ENCODE data around the gene TNFRSF14.

Gene TNFRSF14

GRCh38 chr1:2540816-2541492, 15.2 kb upstream of the TNFRSF14 start:
- no peak for DNase-seq (ENCODE audit: extremely low read depth, insufficient read length)
- no peaks in the 10 kb centered on the region for H3K36me3 ChIP-seq (ENCODE audit: control insufficient read depth, insufficient read depth, low read length)
- no peak overlapping the region for H3K4me3 ChIP-seq (replicated peaks; ENCODE audit: low read depth, low read length)
- no peak for TF ChIP-seq CTCF (IDR thresholded peaks at IDR 0.05; ENCODE audit: insufficient read depth, low read length, poor library complexity, severe bottlenecking)
- H3K27me3 ChIP-seq (replicated peaks; ENCODE audit: control insufficient read depth, insufficient read depth, low read length): no peaks in the 10 kb centered on the region; the same call in none of the 2 replicates

DNA sequence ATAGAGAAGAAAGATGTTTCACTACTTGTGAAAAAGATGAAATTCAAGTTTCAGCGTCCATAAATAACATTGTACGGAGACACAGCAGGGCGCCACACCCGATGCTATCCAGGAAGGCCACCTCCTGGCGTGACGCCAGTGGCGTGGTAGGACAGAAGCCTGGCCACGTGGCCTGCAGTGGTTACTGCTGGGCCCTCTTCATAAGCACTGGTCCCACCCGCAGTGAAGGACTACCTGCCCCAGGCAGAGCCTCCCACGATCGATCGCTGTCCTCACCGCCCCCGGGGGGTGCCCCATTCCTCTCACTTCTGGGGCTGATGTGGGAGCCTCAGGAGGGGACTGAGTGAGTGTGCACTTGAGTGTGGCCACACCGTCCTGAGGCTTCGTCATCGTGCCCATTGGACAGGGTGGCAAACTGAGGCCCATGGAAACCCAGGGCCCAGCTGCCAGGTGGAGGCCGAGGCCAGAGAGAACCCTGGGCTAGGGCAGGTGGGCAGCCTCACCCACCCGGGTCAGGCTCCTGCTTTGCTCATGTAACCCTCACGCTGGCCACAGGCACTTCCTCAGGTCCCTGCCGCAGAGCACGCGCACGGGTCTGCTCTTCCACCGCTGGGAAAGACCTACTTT, 14.4 kb upstream of the TNFRSF14 start:
- Histone ChIP-seq H3K36me3 (ENCODE audit: control insufficient read depth, insufficient read depth, low read length) (no peaks in the 10 kb centered on the region), H3K27me3 (replicated peaks; ENCODE audit: control insufficient read depth, insufficient read depth, low read length) (no peaks in the 10 kb centered on the region; the same call in none of the 2 replicates), H3K4me3 (replicated peaks; ENCODE audit: low read depth, low read length) (no peak overlapping the region)
- TF ChIP-seq CTCF (IDR thresholded peaks at IDR 0.05; ENCODE audit: insufficient read depth, low read length, poor library complexity, severe bottlenecking): no peak
- DNase-seq (ENCODE audit: extremely low read depth, insufficient read length): no peak

DNA sequence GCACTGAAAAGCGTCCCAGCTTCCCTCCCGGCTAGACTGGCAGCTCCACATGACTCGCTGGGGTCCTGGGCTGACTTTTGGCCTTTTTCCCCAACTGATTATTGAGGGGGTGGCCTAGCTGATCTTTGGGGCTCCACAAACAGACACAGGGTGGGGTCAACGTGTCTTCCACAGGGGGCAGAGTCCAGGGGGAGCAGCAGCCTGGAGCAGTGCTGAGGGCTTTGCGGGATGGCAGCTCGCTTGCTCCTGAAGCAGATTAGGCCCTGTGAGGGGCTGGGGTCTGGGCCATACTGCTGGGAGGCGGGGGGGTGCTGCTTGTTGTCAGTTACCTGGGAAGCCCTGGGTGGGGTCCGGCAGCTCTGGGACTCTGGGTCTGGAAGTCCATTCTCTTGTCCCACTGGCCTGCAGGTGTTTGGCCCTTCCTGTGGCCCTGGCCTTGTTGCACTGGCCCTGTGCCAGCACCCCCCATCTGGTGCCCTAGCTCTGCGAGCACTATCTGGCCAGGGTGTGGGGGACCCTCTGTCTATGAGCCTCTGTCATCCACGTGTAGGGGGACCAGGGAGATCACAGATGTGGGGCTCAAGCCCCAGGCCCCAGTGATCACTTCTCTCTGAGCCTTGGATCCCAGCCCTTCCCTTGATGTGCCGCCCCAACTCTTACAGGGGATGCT, 13.8 kb upstream of the TNFRSF14 start:
- Histone ChIP-seq H3K4me3 (replicated peaks; ENCODE audit: low read depth, low read length) (no peak overlapping the region), H3K27me3 (replicated peaks; ENCODE audit: control insufficient read depth, insufficient read depth, low read length) (no peaks in the 10 kb centered on the region; the same call in 1 of the 2 replicates), H3K36me3 (ENCODE audit: control insufficient read depth, insufficient read depth, low read length) (no peaks in the 10 kb centered on the region)
- no peak for TF ChIP-seq CTCF (IDR thresholded peaks at IDR 0.05; ENCODE audit: insufficient read depth, low read length, poor library complexity, severe bottlenecking)
- no peak for DNase-seq (ENCODE audit: extremely low read depth, insufficient read length)

DNA sequence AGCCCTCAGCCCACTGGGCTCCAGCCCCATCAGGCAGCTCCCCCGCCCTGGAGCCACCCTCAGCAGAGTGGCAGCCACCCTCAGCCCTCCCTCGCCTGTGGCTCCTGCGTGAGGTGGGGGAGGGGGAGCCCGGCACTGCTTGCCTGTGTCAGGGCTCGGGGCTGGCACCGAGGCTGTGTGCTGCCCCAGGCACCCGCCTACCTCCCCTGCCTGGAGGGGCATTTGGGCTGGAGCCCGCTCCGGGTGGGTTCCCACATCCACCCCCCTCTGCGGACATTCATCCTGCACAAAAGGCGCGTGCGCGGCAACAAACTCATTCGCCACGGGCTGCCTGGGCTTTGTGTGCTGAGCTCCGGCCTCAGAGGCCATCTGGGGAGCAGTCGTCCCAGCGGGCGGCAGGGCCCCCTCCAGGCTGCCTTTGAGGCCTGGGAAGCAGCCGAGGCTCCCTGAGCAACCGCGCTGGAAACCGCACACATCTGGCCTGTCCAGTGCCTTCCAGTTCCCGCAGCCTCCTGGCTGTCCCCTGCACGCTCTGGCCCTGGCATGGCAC, 12.6 kb upstream of the TNFRSF14 start:
- Histone ChIP-seq H3K27me3 (replicated peaks; ENCODE audit: control insufficient read depth, insufficient read depth, low read length) (no peaks in the 10 kb centered on the region; the same call in 1 of the 2 replicates), H3K36me3 (ENCODE audit: control insufficient read depth, insufficient read depth, low read length) (no peaks in the 10 kb centered on the region), H3K4me3 (replicated peaks; ENCODE audit: low read depth, low read length) (no peak overlapping the region)
- DNase-seq (ENCODE audit: extremely low read depth, insufficient read length): no peak
- TF ChIP-seq CTCF (IDR thresholded peaks at IDR 0.05; ENCODE audit: insufficient read depth, low read length, poor library complexity, severe bottlenecking): no peak

DNA sequence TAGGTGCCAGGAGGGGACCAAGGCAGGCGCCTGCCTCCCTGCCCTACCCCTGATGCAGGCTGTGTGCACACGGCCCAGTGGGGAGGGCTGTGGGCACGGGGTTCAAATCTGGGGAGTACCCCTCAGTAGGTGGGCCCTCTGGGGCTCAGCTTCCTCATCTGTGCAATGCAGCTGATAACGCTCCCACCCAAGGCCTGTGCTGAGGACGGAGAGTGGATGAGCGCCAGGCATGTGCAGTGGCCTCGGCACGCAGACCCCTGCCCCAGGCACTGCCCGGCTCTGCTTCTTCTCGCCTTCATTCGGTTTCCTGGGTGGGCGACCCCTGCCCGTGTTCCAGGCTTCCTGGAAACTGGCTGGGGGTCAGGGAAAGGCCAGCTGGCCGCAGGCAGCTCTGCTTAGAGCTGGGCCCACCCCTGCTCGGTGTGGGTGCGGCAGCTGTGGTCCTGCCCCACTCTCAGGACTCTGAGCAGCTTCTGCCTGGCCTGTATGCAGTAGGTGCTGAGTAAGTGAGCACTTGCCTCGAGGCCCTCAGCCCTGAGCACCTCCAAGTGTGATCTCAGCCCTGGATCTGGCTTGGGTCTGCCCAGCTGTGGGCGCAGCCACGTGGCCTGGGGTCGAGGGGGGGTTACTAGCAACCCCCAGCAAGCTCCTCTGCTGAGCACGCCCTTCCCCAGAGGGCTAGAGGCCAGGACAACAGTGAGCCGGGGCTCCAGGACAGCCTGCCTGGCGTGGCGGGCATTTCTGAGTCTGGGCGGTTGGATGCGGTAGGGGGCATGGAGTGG, 11.9 kb upstream of the TNFRSF14 start:
- Histone ChIP-seq H3K4me3 (replicated peaks; ENCODE audit: low read depth, low read length) (no peak overlapping the region), H3K36me3 (ENCODE audit: control insufficient read depth, insufficient read depth, low read length) (no peaks in the 10 kb centered on the region), H3K27me3 (replicated peaks; ENCODE audit: control insufficient read depth, insufficient read depth, low read length) (no peaks in the 10 kb centered on the region; the same call in 1 of the 2 replicates)
- DNase-seq (ENCODE audit: extremely low read depth, insufficient read length): no peak
- no peak for TF ChIP-seq CTCF (IDR thresholded peaks at IDR 0.05; ENCODE audit: insufficient read depth, low read length, poor library complexity, severe bottlenecking)

Data from GM06990 (cell line).